HG03565 (cell line): ENCODE results near the gene NOTCH4.

ENCODE experiments used
- ATAC-seq: cut with Tn5 transposase; IDR thresholded peaks from one replicate; pipeline ENCODE4 v1.9.1; 2021; ENCODE audit warnings: mild to moderate bottlenecking, moderate library complexity; ENCODE audit not compliant: unreplicated experiment

NOTCH4 gene

DNA sequence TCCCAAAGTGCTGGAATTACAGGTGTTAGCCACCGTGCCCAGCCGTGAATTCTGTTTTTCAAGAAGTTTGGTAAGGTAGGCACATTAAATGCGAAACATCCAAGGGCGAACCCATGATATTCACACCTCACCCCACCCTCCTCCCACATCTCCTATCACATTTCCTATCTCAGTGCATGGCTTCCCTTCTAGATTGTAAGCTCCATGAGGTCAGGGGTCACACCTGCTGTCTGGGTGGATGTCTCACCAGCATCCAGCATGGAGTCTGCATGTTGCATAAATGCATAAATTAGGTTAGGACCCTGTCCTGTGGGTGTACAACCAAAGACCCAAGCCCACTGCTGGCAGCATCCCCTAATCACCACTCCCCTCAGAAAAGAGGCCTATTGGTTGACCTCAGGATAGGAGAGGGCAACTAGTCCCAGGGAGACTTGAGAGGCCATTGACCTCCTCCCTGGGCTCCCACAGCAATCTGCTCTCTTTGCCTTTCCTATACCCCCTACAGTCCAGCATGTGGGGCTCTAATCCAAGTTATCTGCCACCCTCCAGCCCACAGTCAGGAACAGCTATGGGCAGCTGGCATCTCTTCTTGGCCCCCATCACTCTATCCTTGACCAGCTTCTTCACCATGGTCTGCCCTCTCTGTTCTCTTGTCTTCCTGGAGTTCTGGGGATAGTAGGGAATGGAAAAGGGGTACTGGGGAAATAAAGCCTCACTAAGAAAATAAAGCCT is 76.3 kb downstream of the NOTCH4 start:
- no peak for ATAC-seq

DNA sequence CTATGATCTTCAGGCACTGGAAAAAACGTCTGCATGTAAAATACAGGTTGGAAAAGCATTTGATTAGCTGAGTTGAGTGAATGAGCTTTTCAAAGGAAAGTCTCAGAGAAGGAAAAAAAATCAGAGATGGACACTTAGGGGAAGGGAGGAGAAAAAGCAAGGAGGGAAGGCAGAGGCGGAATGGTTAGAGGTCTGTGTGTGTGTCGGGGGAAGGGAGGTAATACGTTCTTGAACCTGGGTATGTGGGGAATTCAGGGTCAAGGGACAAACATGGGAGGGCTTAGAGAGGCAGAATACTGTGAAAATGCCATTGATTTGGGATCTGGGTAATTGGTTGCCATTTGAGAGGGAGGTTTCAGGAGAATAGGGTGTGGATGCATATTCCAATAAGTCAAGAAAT is 77.2 kb downstream of the NOTCH4 start:
- ATAC-seq: no peak

DNA sequence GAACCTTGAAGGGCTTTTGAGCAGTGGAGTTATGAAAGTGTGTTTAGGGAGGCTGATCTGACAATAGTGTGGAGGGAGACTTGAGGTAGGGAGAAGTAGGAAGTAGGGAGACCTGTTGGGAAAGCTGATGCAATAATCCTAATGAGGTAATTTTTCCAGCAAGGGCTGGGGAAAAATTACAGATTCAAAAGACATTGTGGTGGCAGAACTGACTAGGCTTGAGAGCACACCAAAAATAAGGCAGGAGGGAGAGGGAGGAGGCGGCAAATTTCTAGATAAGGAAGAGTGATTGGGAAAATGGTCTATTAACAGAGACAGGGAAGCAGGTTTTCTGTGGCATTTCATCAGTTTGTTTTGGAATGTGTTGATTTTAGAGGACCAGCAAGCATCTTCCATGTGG is 77.6 kb downstream of the NOTCH4 start:
- no peak for ATAC-seq
